RWPE1 (cell line): ENCODE data around the gene ADGRG1.
"Not testable (repeated sequence)": the region's sequence is repeated elsewhere in the genome, so short reads cannot be mapped to it uniquely, and the experiment has no call there.

ENCODE experiments used
- CTCF ChIA-PET: fragments of 350-600 bp; sonication (Branson Sonifier 250); formaldehyde crosslinking; extraction: SDS; loops from one replicate; lab custom pipeline; 2021; lab: Yijun Ruan, JAX
- POLR2A ChIA-PET: fragments of 400-600 bp; formaldehyde crosslinking; extraction: SDS; loops from one replicate; lab custom pipeline; 2020; ENCODE audit warnings: antibody characterized with exemption; ENCODE audit not compliant: low non-redundant PET; lab: Yijun Ruan, JAX
- DNase-seq: peaks from one replicate; pipeline ENCODE4 v3.0.0; 2012; ENCODE audit warnings: low spot score
- H3K27ac ChIP-seq: fragments of 450-650 bp; 2 replicates; pipeline ENCODE4 v1.5.1; 2017
- CTCF ChIP-seq: fragments of 450-650 bp; conservative IDR thresholded peaks from 2 replicates; pipeline ENCODE4 v1.5.1; 2017; ENCODE audit warnings: low read depth, mild to moderate bottlenecking

The ADGRG1 gene

GRCh38 chr16:57591086-57591869 lies 37.2 kb upstream of the ADGRG1 start:
- peak overlapping the region; percentile 80 for H3K27ac ChIP-seq
- ChIA-PET POLR2A (interaction anchor here (0.6 kb wide), 1 partner anchor 64 kb away, joined by 3 read pairs; no protein-coding TSS in a partner anchor), CTCF (interaction anchor here (0.6 to 2.0 kb wide), 16 partner anchors 9 to 145 kb away, joined by 3 to 12 read pairs (median 4); partner anchors contain the start of gene ADGRG1)
- DNase-seq = peak; percentile 92
- peak; percentile 73 for TF ChIP-seq CTCF

GRCh38 chr16:57591870-57592485 lies 36.5 kb upstream of the ADGRG1 start:
- POLR2A ChIA-PET = no interaction called here
- DNase-seq = no peak
- CTCF ChIA-PET = interaction anchor here (0.6 to 2.0 kb wide), 6 partner anchors 16 to 144 kb away, joined by 3 to 12 read pairs (median 4); no protein-coding TSS in a partner anchor
- no peak for TF ChIP-seq CTCF
- no peak overlapping the region for H3K27ac ChIP-seq

GRCh38 chr16:57592591-57593003 lies 35.8 kb upstream of the ADGRG1 start:
- no peak for DNase-seq
- ChIA-PET CTCF (interaction anchor here (0.6 to 1.4 kb wide), 7 partner anchors 14 to 144 kb away, joined by 3 to 5 read pairs (median 3); no protein-coding TSS in a partner anchor), POLR2A (no interaction called here)
- TF ChIP-seq CTCF = no peak
- H3K27ac ChIP-seq = no peak overlapping the region

- ChIA-PET POLR2A (no interaction called here), CTCF (interaction anchor here (0.6 to 1.4 kb wide), 6 partner anchors 14 to 143 kb away, joined by 3 to 5 read pairs (median 4); no protein-coding TSS in a partner anchor)
- TF ChIP-seq CTCF = no peak
- H3K27ac ChIP-seq = no peak overlapping the region
- DNase-seq = no peak
Observed at GRCh38 chr16:57593021-57593420, 35.4 kb upstream of the ADGRG1 start.

- DNase-seq = no peak
- ChIA-PET CTCF (interaction anchor here (0.6 kb wide), 1 partner anchor 29 kb away, joined by 4 read pairs; no protein-coding TSS in a partner anchor), POLR2A (no interaction called here)
- H3K27ac ChIP-seq = no peak overlapping the region
- TF ChIP-seq CTCF = no peak
Observed at GRCh38 chr16:57593990-57594389, 34.4 kb upstream of the ADGRG1 start.

GRCh38 chr16:57594531-57595031 lies 33.8 kb upstream of the ADGRG1 start:
- no peak for TF ChIP-seq CTCF
- no peak for DNase-seq
- CTCF ChIA-PET = interaction anchor here (0.7 to 0.8 kb wide), 2 partner anchors 52 to 55 kb away, joined by 3 to 4 read pairs; no protein-coding TSS in a partner anchor
- no peak overlapping the region for H3K27ac ChIP-seq
- POLR2A ChIA-PET = no interaction called here

GRCh38 chr16:57596234-57596633 lies 32.2 kb upstream of the ADGRG1 start:
- H3K27ac ChIP-seq, POLR2A ChIA-PET, DNase-seq, CTCF ChIA-PET: not testable (repeated sequence)
